Epidermal melanocyte (primary cell): ENCODE data around the gene TRIM65.

Experiments
- DNase-seq: peaks from one replicate; pipeline ENCODE4 v3.0.0; 2011; ENCODE audit warnings: low spot score; ENCODE audit not compliant: insufficient read length

Gene TRIM65, protein sequence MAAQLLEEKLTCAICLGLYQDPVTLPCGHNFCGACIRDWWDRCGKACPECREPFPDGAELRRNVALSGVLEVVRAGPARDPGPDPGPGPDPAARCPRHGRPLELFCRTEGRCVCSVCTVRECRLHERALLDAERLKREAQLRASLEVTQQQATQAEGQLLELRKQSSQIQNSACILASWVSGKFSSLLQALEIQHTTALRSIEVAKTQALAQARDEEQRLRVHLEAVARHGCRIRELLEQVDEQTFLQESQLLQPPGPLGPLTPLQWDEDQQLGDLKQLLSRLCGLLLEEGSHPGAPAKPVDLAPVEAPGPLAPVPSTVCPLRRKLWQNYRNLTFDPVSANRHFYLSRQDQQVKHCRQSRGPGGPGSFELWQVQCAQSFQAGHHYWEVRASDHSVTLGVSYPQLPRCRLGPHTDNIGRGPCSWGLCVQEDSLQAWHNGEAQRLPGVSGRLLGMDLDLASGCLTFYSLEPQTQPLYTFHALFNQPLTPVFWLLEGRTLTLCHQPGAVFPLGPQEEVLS

GRCh38 chr17:75896415-75897159, at the start of gene TRIM65:
TRIM65 (minus strand) TSS chr17:75896951; CDS start chr17:75896937, 14 bp downstream.
- DNase-seq, result peak; percentile 64

DNA sequence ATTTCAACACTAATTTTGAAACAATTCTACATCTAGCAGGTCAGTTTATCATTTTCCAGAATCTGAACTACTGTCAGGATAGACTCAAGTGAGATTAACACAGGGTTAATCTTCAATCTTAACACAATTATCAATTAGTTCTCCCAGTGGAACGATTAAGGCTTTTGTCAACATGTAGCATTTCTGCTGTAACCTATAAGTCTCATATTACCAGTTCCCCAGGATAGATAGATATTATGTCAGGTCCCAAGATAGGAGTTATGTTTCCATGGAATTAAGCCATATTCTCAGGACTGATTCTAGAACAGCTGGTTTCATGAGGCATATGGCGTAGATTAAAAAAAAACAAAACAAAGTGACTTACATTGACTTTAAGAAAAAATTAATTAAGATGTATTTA, 48.5 kb upstream of the TRIM65 start:
- no peak for DNase-seq

DNA sequence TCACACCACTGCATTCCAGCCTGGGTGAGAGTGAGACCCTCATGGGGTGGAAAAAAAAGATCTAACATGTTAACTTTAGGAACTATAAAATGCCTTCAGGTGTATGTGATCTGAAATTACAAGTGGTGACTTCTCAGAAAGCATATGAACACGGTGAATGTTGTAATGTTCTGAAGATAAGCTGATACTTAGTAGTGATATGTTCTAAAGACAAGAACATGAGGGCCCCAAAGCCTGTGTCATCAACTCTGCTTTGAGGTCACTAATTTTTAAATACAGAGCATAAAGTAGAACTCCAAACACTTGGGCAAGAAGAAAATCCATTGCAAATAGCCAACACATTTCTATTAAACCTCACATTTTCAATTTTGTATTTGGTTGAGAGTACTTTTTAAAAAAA, 46.7 kb upstream of the TRIM65 start:
- DNase-seq, result no peak

- DNase-seq, result no peak
Observed at GRCh38 chr17:75942473-75942872, 45.7 kb upstream of the TRIM65 start.

DNA sequence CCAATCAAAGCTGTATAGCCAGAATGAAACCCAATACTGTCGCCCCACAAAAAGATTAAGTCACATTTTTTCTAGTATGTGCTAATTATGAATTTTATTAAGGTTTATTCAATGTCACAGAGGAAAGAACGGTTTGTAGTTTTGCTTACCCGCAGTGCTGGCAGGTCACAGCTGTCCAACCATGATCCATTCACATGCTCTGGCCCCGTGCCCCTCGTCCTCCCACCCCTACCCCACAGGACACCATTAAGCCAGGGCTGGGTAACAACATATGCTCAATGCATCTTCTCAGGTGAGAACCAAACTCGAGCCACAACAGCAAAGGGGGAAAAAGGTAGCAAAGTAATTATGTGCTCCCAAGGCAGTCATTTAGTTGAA, 44.7 kb upstream of the TRIM65 start:
- DNase-seq, result no peak

GRCh38 chr17:75940727-75941441, 44.1 kb upstream of the TRIM65 start, which contains the start of gene FBF1:
FBF1 (minus strand) TSS chr17:75941042; CDS start chr17:75938149, 2,893 bp downstream.
- DNase-seq, result peak; percentile 98

DNA sequence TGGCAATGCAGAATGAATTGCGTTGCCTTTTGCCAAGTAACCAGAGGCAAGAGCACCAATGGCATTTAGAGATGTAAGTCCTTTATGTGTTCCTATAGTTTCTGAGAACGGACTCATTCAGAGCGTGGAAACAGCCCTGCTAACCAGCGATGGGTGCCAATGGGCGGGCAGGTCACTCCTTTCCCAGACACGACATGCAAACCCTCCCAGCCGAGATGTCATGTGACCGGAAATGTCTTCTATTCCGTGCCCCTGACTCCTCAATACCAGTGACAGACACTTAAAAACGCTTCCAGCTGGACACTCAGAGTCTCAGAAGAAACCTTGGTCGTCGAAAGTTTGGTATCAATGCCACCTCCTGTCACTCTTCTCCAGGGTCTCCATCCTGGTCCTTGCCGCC, 40.9 kb upstream of the TRIM65 start:
- no peak for DNase-seq

GRCh38 chr17:75933808-75934207, 37.1 kb upstream of the TRIM65 start:
- DNase-seq, result no peak

DNA sequence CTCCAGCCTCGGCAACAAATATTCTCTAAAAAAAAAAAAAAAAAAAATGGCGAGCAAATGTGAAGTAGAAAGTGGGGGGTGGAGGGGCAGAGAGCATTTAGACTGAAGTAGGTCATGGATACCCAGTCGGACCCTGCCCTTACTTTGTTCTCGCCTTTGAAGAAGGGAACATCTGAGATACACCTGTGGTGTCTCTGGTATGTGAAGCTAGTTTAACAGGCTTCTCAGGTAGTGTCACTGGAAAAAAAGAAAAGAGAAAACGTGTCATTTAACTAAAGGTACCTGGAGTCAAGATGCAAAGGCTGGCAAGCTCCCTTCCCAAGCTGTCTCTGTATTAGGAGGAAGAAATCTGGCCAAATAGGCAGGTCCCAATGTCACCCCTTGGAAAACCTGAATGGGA, 36.1 kb upstream of the TRIM65 start:
- DNase-seq, result no peak

DNA sequence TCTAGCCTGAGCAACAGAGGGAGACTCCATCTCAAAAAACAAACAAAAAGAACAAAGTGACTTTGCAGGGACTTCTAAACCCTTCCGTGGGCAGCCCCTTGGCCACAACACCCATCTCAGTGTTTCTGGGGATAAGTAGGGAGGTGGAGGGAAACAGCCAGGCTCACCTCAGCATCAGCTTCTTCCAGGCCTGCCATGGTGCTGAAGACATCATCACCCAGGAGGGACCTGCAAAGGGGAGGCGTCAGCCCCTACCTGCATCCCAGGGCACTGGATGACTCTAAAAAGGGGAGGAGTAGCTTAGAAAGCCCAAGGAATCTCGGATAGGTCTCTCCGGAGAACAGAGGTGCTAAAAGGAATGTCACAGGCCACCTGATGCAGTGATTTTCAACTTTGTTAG, 34.3 kb upstream of the TRIM65 start:
- no peak for DNase-seq

- DNase-seq, result no peak
Observed at GRCh38 chr17:75927286-75927922, 30.7 kb upstream of the TRIM65 start.

DNA sequence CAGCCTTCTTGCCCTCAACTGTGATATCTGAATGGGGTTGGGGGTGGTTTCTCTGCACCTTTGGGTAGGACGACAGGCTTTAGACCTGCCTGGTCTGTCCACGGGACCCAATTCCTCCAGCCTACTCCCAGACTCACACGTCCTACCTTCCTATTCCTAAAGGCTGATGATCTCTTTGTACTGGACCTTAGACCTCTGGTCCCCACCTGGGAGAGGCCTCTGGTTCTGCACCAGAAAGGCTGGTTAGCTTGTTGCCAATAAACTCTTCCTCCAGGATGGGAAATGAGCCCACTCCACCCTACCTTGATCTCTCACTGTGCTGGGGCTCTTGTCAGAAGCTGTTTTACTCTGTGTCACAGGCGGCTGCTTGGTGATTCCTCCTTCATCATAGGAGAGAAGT, 29.7 kb upstream of the TRIM65 start:
- no peak for DNase-seq

DNA sequence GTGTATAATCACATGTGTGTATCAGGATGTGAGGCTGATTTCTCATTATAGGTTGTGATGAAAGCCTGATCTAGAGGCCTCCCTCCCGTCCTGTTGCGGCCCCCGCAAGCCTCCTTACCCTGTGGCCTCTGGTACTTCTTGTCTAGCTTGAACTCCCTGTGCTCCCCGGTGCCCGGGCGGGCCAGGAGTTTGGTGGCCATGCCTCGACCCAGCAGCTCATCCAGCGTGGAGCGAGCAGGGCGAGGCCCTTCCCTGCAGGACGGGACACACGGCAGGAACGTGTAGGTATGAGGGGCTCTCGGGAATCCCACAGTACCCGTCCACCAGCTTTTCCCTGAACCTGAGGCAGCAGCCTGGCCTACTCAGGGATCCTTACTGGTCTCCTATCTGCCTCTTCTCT, 29.2 kb upstream of the TRIM65 start:
- DNase-seq, result no peak

DNA sequence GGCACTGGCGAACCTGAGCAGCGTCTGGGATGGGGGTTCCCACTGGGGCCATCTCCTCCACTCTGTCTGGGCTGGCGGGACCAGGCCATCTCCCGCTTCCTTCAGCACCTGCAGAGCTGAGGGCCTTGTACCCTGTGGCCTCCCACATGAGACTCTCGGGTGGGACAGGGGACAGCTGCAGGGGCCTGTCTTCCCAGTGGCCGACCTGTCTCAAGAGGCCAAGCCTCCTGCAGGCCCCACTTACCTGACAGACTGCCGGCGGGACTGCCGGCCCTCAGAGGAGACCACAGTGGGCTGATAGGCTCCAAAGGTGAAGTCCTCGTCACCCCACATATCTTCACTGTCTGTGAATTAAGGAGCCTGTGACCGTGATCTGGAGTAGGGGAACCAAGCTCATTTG, 28.4 kb upstream of the TRIM65 start:
- no peak for DNase-seq

DNA sequence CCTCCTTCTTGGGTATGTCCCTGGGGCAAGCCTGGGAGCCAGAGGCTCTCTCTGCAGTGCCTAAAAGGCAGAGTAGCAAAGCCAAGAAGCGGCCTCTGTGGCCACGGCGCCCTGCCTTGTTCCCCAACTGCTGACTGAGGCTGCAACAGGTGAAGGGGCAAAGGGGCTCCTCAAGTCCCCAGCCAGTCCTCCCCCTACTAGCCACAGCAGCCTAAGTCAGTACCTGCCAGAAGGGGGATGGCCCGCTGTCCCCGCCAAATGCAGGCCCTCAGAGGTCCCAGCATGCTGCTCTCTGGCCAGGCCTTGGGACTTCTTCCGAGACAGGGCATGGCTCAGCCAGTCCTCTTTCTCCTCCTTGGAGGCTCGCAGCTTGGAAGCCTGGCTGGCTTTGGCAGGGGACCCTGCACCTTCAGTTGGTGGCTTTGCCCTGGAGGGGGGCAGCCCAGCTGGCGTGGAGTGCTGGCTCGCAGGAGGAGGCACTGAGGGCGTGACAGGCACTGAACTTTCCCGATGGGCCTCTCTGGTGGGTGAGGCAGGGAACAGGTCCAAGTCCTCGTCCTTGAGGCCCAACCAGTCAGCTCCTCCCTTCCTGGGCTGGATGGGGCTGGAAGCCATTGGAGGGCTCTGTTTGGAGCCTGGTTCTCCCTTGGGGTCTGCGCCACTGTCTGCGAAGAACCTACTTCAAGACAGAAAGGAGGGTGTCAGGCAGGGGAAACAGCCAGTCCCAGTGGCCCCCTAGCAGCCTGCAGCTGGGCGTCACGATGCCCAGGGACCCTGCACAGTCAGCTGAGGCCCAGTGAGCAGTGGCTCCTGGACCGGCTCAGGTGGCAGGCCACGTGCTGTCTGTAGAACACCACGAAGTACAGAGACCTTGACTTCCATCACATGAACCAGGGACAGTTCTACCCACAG, 26.5 kb upstream of the TRIM65 start:
- DNase-seq, result no peak

GRCh38 chr17:75922173-75922961, 25.6 kb upstream of the TRIM65 start:
- DNase-seq, result no peak

GRCh38 chr17:75921596-75921995, 24.8 kb upstream of the TRIM65 start:
- DNase-seq, result no peak

GRCh38 chr17:75920045-75920560, 23.4 kb upstream of the TRIM65 start:
- no peak for DNase-seq

DNA sequence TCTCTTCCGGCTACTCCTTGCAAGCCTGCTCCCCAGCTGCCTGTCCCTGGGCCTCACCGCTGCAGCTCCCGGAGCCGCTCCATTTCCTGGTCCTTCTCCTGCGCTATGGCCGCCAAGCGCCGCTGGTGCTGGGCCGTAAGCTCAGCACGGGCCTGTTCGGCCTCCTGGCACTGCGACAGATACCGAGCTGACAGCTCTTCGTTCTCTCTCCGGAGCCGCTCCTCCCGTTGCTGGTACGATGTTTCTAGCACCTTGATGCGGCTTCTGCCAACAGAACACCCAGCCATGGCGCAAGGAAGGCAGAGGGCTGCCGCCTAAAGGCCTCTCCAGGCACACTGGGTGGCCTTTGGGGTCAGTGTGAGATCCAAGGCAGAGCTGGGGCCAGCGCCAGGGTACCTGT, 22.9 kb upstream of the TRIM65 start:
- DNase-seq, result no peak
